Stimulated activated effector memory CD8-positive, alpha-beta T cell treated with anti-CD3 and anti-CD28 coated beads, Interleukin-12 subunit alpha, Interleukin-12 subunit beta, amount 100 ng/mL, for 72 hours (primary cell): Measurements from ENCODE around the gene TMEM147.

Source experiments
- ATAC-seq: fragments of 150-1000 bp; cut with Tn5 transposase; 2 replicates; pipeline ENCODE4 v1.10.0; 2021
- DNase-seq, 2 donors: peaks; one replicate each; pipeline ENCODE4 v3.0.0; 2021 to 2022; ENCODE audit warnings: low spot score in 2 of 2
- H3K27ac Mint-ChIP-seq: one replicate; pipeline ENCODE4 v1.8.0; 2022; ENCODE audit warnings: mild to moderate bottlenecking, mixed read lengths
- H3K36me3 Mint-ChIP-seq: one replicate; pipeline ENCODE4 v1.8.0; 2022; ENCODE audit warnings: mild to moderate bottlenecking, mixed read lengths
- H3K4me1 Mint-ChIP-seq: one replicate; pipeline ENCODE4 v1.8.0; 2022; ENCODE audit warnings: mixed read lengths
- H3K4me3 Mint-ChIP-seq: one replicate; pipeline ENCODE4 v1.8.0; 2022; ENCODE audit warnings: mild to moderate bottlenecking, mixed read lengths
- H3K9me3 Mint-ChIP-seq: one replicate; pipeline ENCODE4 v1.8.0; 2022; ENCODE audit warnings: mixed read lengths

TMEM147 gene

GRCh38 chr19:35512831-35513627 is 32.4 kb upstream of the TMEM147 start:
- ATAC-seq, result no peak
- DNase-seq, result no peak
- Mint-ChIP-seq H3K9me3 (no peaks in the 10 kb centered on the region), H3K27ac (no peak overlapping the region), H3K4me3 (no peak overlapping the region), H3K36me3 (no peaks in the 10 kb centered on the region), H3K4me1 (peaks cover 25% of the 10 kb centered on the region)

GRCh38 chr19:35513628-35514281 is 31.7 kb upstream of the TMEM147 start, which contains the start of gene DMKN:
DMKN (minus strand) TSS chr19:35513649; CDS start chr19:35513475, 174 bp downstream.
- Mint-ChIP-seq H3K27ac (no peak within 1 kb of the TSS), H3K36me3 (no peaks in the 10 kb centered on the region), H3K4me1 (peaks cover 25% of the 10 kb centered on the region), H3K4me3 (no peak within 1 kb of the TSS), H3K9me3 (no peaks in the 10 kb centered on the region)
- ATAC-seq, result peak; percentile 20
- DNase-seq, result no peak

GRCh38 chr19:35514282-35514809 is 31.1 kb upstream of the TMEM147 start:
- Mint-ChIP-seq H3K4me1 (peaks cover 21% of the 10 kb centered on the region), H3K27ac (no peak overlapping the region), H3K4me3 (no peak overlapping the region), H3K36me3 (no peaks in the 10 kb centered on the region), H3K9me3 (no peaks in the 10 kb centered on the region)
- no peak for ATAC-seq
- no peak for DNase-seq

GRCh38 chr19:35516310-35516709 is 29.1 kb upstream of the TMEM147 start:
- H3K36me3 Mint-ChIP-seq, result no peaks in the 10 kb centered on the region
- no peaks in the 10 kb centered on the region for H3K9me3 Mint-ChIP-seq
- ATAC-seq (no peak), DNase-seq (no peak)
- no peak overlapping the region for H3K27ac Mint-ChIP-seq
- H3K4me1 Mint-ChIP-seq, result peaks cover 7% of the 10 kb centered on the region
- H3K4me3 Mint-ChIP-seq, result no peak overlapping the region

GRCh38 chr19:35517342-35517741 is 28.1 kb upstream of the TMEM147 start:
- no peaks in the 10 kb centered on the region for H3K9me3 Mint-ChIP-seq
- no peaks in the 10 kb centered on the region for H3K36me3 Mint-ChIP-seq
- ATAC-seq (no peak), DNase-seq (no peak)
- H3K4me1 Mint-ChIP-seq, result peaks cover 7% of the 10 kb centered on the region
- no peak overlapping the region for H3K4me3 Mint-ChIP-seq
- no peak overlapping the region for H3K27ac Mint-ChIP-seq

GRCh38 chr19:35518313-35518712 is 27.1 kb upstream of the TMEM147 start:
- Mint-ChIP-seq H3K27ac (no peak overlapping the region), H3K36me3 (no peaks in the 10 kb centered on the region), H3K4me3 (no peak overlapping the region), H3K9me3 (no peaks in the 10 kb centered on the region), H3K4me1 (peaks cover 6% of the 10 kb centered on the region)
- no peak for DNase-seq
- no peak for ATAC-seq

- DNase-seq (no peak), ATAC-seq (no peak)
- peak overlapping the region; percentile 3 for H3K27ac Mint-ChIP-seq
Observed at GRCh38 chr19:35519291-35519690, 26.1 kb upstream of the TMEM147 start.

GRCh38 chr19:35521124-35521743 is 24.2 kb upstream of the TMEM147 start:
- no peak for ATAC-seq
- no peak overlapping the region for H3K27ac Mint-ChIP-seq
- no peaks in the 10 kb centered on the region for H3K4me1 Mint-ChIP-seq
- no peaks in the 10 kb centered on the region for H3K9me3 Mint-ChIP-seq
- H3K36me3 Mint-ChIP-seq, result no peaks in the 10 kb centered on the region
- DNase-seq, result no peak
- H3K4me3 Mint-ChIP-seq, result no peak overlapping the region

More at GRCh38 chr19:35519291-35519690, 26.1 kb upstream of the TMEM147 start:
- H3K4me1 Mint-ChIP-seq, result no peaks in the 10 kb centered on the region
- no peaks in the 10 kb centered on the region for H3K9me3 Mint-ChIP-seq
- no peaks in the 10 kb centered on the region for H3K36me3 Mint-ChIP-seq
- H3K4me3 Mint-ChIP-seq, result no peak overlapping the region

- no peaks in the 10 kb centered on the region for H3K9me3 Mint-ChIP-seq
- no peak overlapping the region for H3K4me3 Mint-ChIP-seq
- DNase-seq (no peak), ATAC-seq (no peak)
- H3K4me1 Mint-ChIP-seq, result no peaks in the 10 kb centered on the region
- peak overlapping the region; percentile 37 for H3K27ac Mint-ChIP-seq
- no peaks in the 10 kb centered on the region for H3K36me3 Mint-ChIP-seq
Observed at GRCh38 chr19:35522745-35523327, 22.6 kb upstream of the TMEM147 start.

GRCh38 chr19:35524181-35524837 is 21.1 kb upstream of the TMEM147 start:
- H3K27ac Mint-ChIP-seq, result no peak overlapping the region
- H3K4me3 Mint-ChIP-seq, result no peak overlapping the region
- DNase-seq (no peak), ATAC-seq (no peak)
- no peaks in the 10 kb centered on the region for H3K4me1 Mint-ChIP-seq
- H3K36me3 Mint-ChIP-seq, result no peaks in the 10 kb centered on the region
- H3K9me3 Mint-ChIP-seq, result no peaks in the 10 kb centered on the region

GRCh38 chr19:35525873-35526272 is 19.6 kb upstream of the TMEM147 start:
- Mint-ChIP-seq H3K9me3 (no peaks in the 10 kb centered on the region), H3K4me3 (no peak overlapping the region), H3K4me1 (no peaks in the 10 kb centered on the region), H3K27ac (no peak overlapping the region), H3K36me3 (no peaks in the 10 kb centered on the region)
- no peak for DNase-seq
- ATAC-seq, result no peak

GRCh38 chr19:35528218-35529038 is 17.0 kb upstream of the TMEM147 start, which contains the start of gene SBSN:
SBSN (minus strand) TSS chr19:35528311; CDS start chr19:35528281, 30 bp downstream.
- Mint-ChIP-seq H3K36me3 (no peaks in the 10 kb centered on the region), H3K4me3 (no peak within 1 kb of the TSS), H3K9me3 (no peaks in the 10 kb centered on the region), H3K27ac (no peak within 1 kb of the TSS), H3K4me1 (peaks cover 8% of the 10 kb centered on the region)
- ATAC-seq, result no peak
- no peak for DNase-seq

- no peak overlapping the region for H3K4me3 Mint-ChIP-seq
- H3K27ac Mint-ChIP-seq, result no peak overlapping the region
Observed at GRCh38 chr19:35529241-35530218, 15.9 kb upstream of the TMEM147 start.

More at GRCh38 chr19:35529241-35530218, 15.9 kb upstream of the TMEM147 start:
- DNase-seq (no peak), ATAC-seq (no peak)
- Mint-ChIP-seq H3K36me3 (no peaks in the 10 kb centered on the region), H3K9me3 (no peaks in the 10 kb centered on the region), H3K4me1 (peaks cover 15% of the 10 kb centered on the region)
